IMR-90 (cell line): Measurements from ENCODE around the gene FOXN4. TPM values are rescaled to one million over a fixed set of nuclear protein-coding genes. Genes with fewer than 3 reads are reported as not detected.

Source experiments
- BHLHE40 ChIP-seq: fragments of 150-350 bp; IDR thresholded peaks from 2 replicates; pipeline ENCODE4 v1.6.1; 2016; ENCODE audit warnings: mild to moderate bottlenecking, low read depth, low read length
- polyA plus RNA-seq, 3 experiments: library from polyadenylated mRNA; depleted of rRNA; stranded (reverse); fragments of >200 nt; gene quantifications; 2 replicates each; pipeline ENCODE4 v1.2.3, GENCODE V29; 2012; ENCODE audit warnings: low replicate concordance in 1 of 3
- total RNA-seq: library from RNA; depleted of rRNA; stranded (reverse); fragments of >200 nt; gene quantifications from 2 replicates; pipeline ENCODE4 v1.2.3, GENCODE V29; 2012
- TF ChIP-seq, protein P1 (sequence below): conservative IDR thresholded peaks from 2 replicates; pipeline ENCODE4 v1.5.1; 2012; ENCODE audit warnings: mild to moderate bottlenecking, low read depth, low read length, improper control_type of control experiment

FOXN4 gene
- total and polyA plus RNA-seq, 2 of the 4 experiments (the other 2 are of a cell fraction) = not detected

- TF ChIP-seq, protein P1, sequence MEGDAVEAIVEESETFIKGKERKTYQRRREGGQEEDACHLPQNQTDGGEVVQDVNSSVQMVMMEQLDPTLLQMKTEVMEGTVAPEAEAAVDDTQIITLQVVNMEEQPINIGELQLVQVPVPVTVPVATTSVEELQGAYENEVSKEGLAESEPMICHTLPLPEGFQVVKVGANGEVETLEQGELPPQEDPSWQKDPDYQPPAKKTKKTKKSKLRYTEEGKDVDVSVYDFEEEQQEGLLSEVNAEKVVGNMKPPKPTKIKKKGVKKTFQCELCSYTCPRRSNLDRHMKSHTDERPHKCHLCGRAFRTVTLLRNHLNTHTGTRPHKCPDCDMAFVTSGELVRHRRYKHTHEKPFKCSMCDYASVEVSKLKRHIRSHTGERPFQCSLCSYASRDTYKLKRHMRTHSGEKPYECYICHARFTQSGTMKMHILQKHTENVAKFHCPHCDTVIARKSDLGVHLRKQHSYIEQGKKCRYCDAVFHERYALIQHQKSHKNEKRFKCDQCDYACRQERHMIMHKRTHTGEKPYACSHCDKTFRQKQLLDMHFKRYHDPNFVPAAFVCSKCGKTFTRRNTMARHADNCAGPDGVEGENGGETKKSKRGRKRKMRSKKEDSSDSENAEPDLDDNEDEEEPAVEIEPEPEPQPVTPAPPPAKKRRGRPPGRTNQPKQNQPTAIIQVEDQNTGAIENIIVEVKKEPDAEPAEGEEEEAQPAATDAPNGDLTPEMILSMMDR = no peak
- TF ChIP-seq BHLHE40 = no peak
These were observed at the start of gene FOXN4 (continued) for GRCh38 chr12:109308534-109309380.
